Mesothelial cell of epicardium (in vitro differentiated cells): ENCODE measurements around the gene WWOX. TPM values are rescaled to one million over a fixed set of nuclear protein-coding genes. Genes with fewer than 3 reads are reported as not detected.

Experiments used
- DNase-seq, 2 experiments: peaks; one replicate each; pipeline ENCODE4 v3.0.0; 2021; ENCODE audit warnings: low spot score in 2 of 2; ENCODE audit not compliant: unreplicated experiment in 2 of 2
- H3K27ac Mint-ChIP-seq: 2 replicates; pipeline ENCODE4 v1.8.0; 2021; ENCODE audit warnings: mixed read lengths
- H3K27me3 Mint-ChIP-seq: 2 replicates; pipeline ENCODE4 v1.8.0; 2021; ENCODE audit warnings: low read depth, mixed read lengths
- H3K36me3 Mint-ChIP-seq: 2 replicates; pipeline ENCODE4 v1.8.0; 2021; ENCODE audit warnings: mixed read lengths
- H3K4me1 Mint-ChIP-seq: 2 replicates; pipeline ENCODE4 v1.8.0; 2021; ENCODE audit warnings: mixed read lengths
- H3K4me3 Mint-ChIP-seq: 2 replicates; pipeline ENCODE4 v1.8.0; 2021; ENCODE audit warnings: mild to moderate bottlenecking, moderate library complexity, mixed read lengths
- H3K9me3 Mint-ChIP-seq: 2 replicates; pipeline ENCODE4 v1.8.0; 2021; ENCODE audit warnings: mixed read lengths
- CTCF ChIP-seq: fragments of 200-600 bp; sonication (generic); IDR thresholded peaks from one replicate; pipeline ENCODE4 v1.5.0; 2021; ENCODE audit warnings: antibody characterized with exemption; ENCODE audit not compliant: unreplicated experiment
- total RNA-seq: library from RNA; stranded (reverse); gene quantifications from 3 replicates; pipeline ENCODE4 v1.2.1, GENCODE V29; 2021

The WWOX gene
- total RNA-seq, 1 donor from 2014 or later = 29.7 TPM

- Mint-ChIP-seq H3K9me3 (peaks cover 18% of the 10 kb centered on the region), H3K27ac (no peak overlapping the region), H3K4me3 (no peak overlapping the region), H3K36me3 (peaks cover 2% of the 10 kb centered on the region), H3K27me3 (peaks cover 2% of the 10 kb centered on the region), H3K4me1 (peaks cover 14% of the 10 kb centered on the region)
- DNase-seq = no peak
- TF ChIP-seq CTCF = no peak
Observed at GRCh38 chr16:78372277-78372676, 272.8 kb downstream of the WWOX start.

GRCh38 chr16:78375055-78375679, 275.7 kb downstream of the WWOX start:
- peaks cover 17% of the 10 kb centered on the region for H3K9me3 Mint-ChIP-seq
- H3K36me3 Mint-ChIP-seq = peaks cover 2% of the 10 kb centered on the region
- no peak for TF ChIP-seq CTCF
- H3K27me3 Mint-ChIP-seq = no peaks in the 10 kb centered on the region
- DNase-seq = no peak
- no peak overlapping the region for H3K4me3 Mint-ChIP-seq
- no peak overlapping the region for H3K27ac Mint-ChIP-seq
- H3K4me1 Mint-ChIP-seq = peaks cover 18% of the 10 kb centered on the region

- Mint-ChIP-seq H3K27ac (peak overlapping the region; percentile 87), H3K36me3 (no peaks in the 10 kb centered on the region), H3K4me3 (no peak overlapping the region), H3K9me3 (peaks cover 7% of the 10 kb centered on the region), H3K4me1 (peaks cover 18% of the 10 kb centered on the region), H3K27me3 (no peaks in the 10 kb centered on the region)
- no peak for DNase-seq
- no peak for TF ChIP-seq CTCF
Observed at GRCh38 chr16:78376452-78376851, 277.0 kb downstream of the WWOX start.

GRCh38 chr16:78377312-78377711, 277.9 kb downstream of the WWOX start:
- H3K27me3 Mint-ChIP-seq = no peaks in the 10 kb centered on the region
- no peak for DNase-seq
- no peak overlapping the region for H3K27ac Mint-ChIP-seq
- peaks cover under 1% of the 10 kb centered on the region for H3K9me3 Mint-ChIP-seq
- no peak overlapping the region for H3K4me3 Mint-ChIP-seq
- H3K4me1 Mint-ChIP-seq = peaks cover 18% of the 10 kb centered on the region
- TF ChIP-seq CTCF = no peak
- no peaks in the 10 kb centered on the region for H3K36me3 Mint-ChIP-seq

GRCh38 chr16:78381060-78381459, 281.6 kb downstream of the WWOX start:
- TF ChIP-seq CTCF = no peak
- Mint-ChIP-seq H3K27me3 (no peaks in the 10 kb centered on the region), H3K27ac (no peak overlapping the region), H3K4me1 (peaks cover 12% of the 10 kb centered on the region), H3K36me3 (peaks cover 2% of the 10 kb centered on the region), H3K4me3 (no peak overlapping the region), H3K9me3 (peaks cover 4% of the 10 kb centered on the region)
- no peak for DNase-seq

- H3K4me3 Mint-ChIP-seq = no peak overlapping the region
- peaks cover 4% of the 10 kb centered on the region for H3K9me3 Mint-ChIP-seq
- peaks cover 2% of the 10 kb centered on the region for H3K36me3 Mint-ChIP-seq
- peaks cover 6% of the 10 kb centered on the region for H3K4me1 Mint-ChIP-seq
- DNase-seq = no peak
- no peak for TF ChIP-seq CTCF
- H3K27ac Mint-ChIP-seq = no peak overlapping the region
- H3K27me3 Mint-ChIP-seq = no peaks in the 10 kb centered on the region
Observed at GRCh38 chr16:78383118-78383517, 283.7 kb downstream of the WWOX start.
